ENCODE measurements around the gene PRKG1. TPM values are rescaled to one million over a fixed set of nuclear protein-coding genes. Genes with fewer than 3 reads are reported as not detected.

The PRKG1 gene
- total and polyA plus RNA-seq, 4 donors: 0.46 to 5.1 (median 1.5) TPM

GRCh38 chr10:51311228-51311627 is 236.9 kb downstream of the PRKG1 start (continued):
- no peak for TF ChIP-seq TAF1 (conservative IDR thresholded peaks at IDR 0.05)
- TF ChIP-seq HNF4A (conservative IDR thresholded peaks at IDR 0.05): no peak
- no peak for TF ChIP-seq RAD21 (IDR thresholded peaks at IDR 0.05)
- TF ChIP-seq RXRA (IDR thresholded peaks at IDR 0.05): no peak
- no peak for TF ChIP-seq JUND (IDR thresholded peaks at IDR 0.05)
- TF ChIP-seq YY1 (IDR thresholded peaks at IDR 0.05): no peak
- no peak for TF ChIP-seq EGR1 (IDR thresholded peaks at IDR 0.05; ENCODE audit: low read depth in 2 of 2)
- TF ChIP-seq, protein P1, sequence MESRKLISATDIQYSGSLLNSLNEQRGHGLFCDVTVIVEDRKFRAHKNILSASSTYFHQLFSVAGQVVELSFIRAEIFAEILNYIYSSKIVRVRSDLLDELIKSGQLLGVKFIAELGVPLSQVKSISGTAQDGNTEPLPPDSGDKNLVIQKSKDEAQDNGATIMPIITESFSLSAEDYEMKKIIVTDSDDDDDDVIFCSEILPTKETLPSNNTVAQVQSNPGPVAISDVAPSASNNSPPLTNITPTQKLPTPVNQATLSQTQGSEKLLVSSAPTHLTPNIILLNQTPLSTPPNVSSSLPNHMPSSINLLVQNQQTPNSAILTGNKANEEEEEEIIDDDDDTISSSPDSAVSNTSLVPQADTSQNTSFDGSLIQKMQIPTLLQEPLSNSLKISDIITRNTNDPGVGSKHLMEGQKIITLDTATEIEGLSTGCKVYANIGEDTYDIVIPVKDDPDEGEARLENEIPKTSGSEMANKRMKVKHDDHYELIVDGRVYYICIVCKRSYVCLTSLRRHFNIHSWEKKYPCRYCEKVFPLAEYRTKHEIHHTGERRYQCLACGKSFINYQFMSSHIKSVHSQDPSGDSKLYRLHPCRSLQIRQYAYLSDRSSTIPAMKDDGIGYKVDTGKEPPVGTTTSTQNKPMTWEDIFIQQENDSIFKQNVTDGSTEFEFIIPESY (IDR thresholded peaks at IDR 0.05): no peak

GRCh38 chr10:51312817-51313216 is 238.5 kb downstream of the PRKG1 start:
- WGBS: 70% methylated on average over 2 of the region's 2 CpGs
- Histone ChIP-seq H3K4me1 (ENCODE audit: control insufficient read depth in 4 of 4, insufficient read depth in 4 of 4, low read length in 3 of 4) (no peaks in the 10 kb centered on the region), H3K9ac (ENCODE audit: low read depth in 1 of 2, low read length in 2 of 2) (no peak overlapping the region), H3K36me3 (ENCODE audit: control insufficient read depth in 4 of 4, insufficient read depth in 3 of 4, low read depth in 1 of 4, low read length in 3 of 4) (no peaks in the 10 kb centered on the region), H3K27me3 (ENCODE audit: control insufficient read depth in 4 of 4, insufficient read depth in 4 of 4, low read length in 3 of 4) (no peaks in the 10 kb centered on the region), H3K9me3 (ENCODE audit: control insufficient read depth in 4 of 4, low read length in 3 of 4) (peaks cover 0 to 4% (median 0%) of the 10 kb centered on the region in 4 donors), H3K27ac (ENCODE audit: low read depth in 1 of 2, low read length in 2 of 2) (no peak overlapping the region), H3K4me3 (ENCODE audit: low read depth in 1 of 3, low read length in 3 of 3) (no peak overlapping the region)
- TF ChIP-seq, protein P1 (IDR thresholded peaks at IDR 0.05): no peak
- TF ChIP-seq, protein P2, sequence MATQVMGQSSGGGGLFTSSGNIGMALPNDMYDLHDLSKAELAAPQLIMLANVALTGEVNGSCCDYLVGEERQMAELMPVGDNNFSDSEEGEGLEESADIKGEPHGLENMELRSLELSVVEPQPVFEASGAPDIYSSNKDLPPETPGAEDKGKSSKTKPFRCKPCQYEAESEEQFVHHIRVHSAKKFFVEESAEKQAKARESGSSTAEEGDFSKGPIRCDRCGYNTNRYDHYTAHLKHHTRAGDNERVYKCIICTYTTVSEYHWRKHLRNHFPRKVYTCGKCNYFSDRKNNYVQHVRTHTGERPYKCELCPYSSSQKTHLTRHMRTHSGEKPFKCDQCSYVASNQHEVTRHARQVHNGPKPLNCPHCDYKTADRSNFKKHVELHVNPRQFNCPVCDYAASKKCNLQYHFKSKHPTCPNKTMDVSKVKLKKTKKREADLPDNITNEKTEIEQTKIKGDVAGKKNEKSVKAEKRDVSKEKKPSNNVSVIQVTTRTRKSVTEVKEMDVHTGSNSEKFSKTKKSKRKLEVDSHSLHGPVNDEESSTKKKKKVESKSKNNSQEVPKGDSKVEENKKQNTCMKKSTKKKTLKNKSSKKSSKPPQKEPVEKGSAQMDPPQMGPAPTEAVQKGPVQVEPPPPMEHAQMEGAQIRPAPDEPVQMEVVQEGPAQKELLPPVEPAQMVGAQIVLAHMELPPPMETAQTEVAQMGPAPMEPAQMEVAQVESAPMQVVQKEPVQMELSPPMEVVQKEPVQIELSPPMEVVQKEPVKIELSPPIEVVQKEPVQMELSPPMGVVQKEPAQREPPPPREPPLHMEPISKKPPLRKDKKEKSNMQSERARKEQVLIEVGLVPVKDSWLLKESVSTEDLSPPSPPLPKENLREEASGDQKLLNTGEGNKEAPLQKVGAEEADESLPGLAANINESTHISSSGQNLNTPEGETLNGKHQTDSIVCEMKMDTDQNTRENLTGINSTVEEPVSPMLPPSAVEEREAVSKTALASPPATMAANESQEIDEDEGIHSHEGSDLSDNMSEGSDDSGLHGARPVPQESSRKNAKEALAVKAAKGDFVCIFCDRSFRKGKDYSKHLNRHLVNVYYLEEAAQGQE (IDR thresholded peaks at IDR 0.05): no peak
- TF ChIP-seq GABPA (IDR thresholded peaks at IDR 0.05 in 1 of 2, conservative IDR thresholded peaks at IDR 0.05 in 1 of 2) (no peak), NR2F2 (IDR thresholded peaks at IDR 0.05) (no peak), YY1 (IDR thresholded peaks at IDR 0.05) (no peak), RXRA (IDR thresholded peaks at IDR 0.05) (no peak), MAX (IDR thresholded peaks at IDR 0.05) (no peak), SP1 (IDR thresholded peaks at IDR 0.05) (no peak), TAF1 (conservative IDR thresholded peaks at IDR 0.05) (no peak), RAD21 (IDR thresholded peaks at IDR 0.05) (no peak), HNF4G (IDR thresholded peaks at IDR 0.05) (no peak), JUND (IDR thresholded peaks at IDR 0.05) (no peak), FOXA1 (IDR thresholded peaks at IDR 0.05) (no peak), EGR1 (IDR thresholded peaks at IDR 0.05; ENCODE audit: low read depth in 2 of 2) (no peak)
- TF ChIP-seq, protein P3, sequence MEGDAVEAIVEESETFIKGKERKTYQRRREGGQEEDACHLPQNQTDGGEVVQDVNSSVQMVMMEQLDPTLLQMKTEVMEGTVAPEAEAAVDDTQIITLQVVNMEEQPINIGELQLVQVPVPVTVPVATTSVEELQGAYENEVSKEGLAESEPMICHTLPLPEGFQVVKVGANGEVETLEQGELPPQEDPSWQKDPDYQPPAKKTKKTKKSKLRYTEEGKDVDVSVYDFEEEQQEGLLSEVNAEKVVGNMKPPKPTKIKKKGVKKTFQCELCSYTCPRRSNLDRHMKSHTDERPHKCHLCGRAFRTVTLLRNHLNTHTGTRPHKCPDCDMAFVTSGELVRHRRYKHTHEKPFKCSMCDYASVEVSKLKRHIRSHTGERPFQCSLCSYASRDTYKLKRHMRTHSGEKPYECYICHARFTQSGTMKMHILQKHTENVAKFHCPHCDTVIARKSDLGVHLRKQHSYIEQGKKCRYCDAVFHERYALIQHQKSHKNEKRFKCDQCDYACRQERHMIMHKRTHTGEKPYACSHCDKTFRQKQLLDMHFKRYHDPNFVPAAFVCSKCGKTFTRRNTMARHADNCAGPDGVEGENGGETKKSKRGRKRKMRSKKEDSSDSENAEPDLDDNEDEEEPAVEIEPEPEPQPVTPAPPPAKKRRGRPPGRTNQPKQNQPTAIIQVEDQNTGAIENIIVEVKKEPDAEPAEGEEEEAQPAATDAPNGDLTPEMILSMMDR (IDR thresholded peaks at IDR 0.05; ENCODE audit: low read depth, low read length, missing input control): no peak
- TF ChIP-seq, protein P4, sequence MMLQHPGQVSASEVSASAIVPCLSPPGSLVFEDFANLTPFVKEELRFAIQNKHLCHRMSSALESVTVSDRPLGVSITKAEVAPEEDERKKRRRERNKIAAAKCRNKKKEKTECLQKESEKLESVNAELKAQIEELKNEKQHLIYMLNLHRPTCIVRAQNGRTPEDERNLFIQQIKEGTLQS (IDR thresholded peaks at IDR 0.05): no peak
- DNase-seq (ENCODE audit: low spot score): no peak
